Skeletal muscle tissue (tissue), 4 donors: ENCODE results near the gene USP17L24. TPM values are rescaled to one million over a fixed set of nuclear protein-coding genes. Genes with fewer than 3 reads are reported as not detected.
"Not testable (repeated sequence)": the region's sequence is repeated elsewhere in the genome, so short reads cannot be mapped to it uniquely, and the experiment has no call there.

Source experiments
- H3K27ac ChIP-seq: one replicate; pipeline ENCODE4 v1.7.0; 2013; ENCODE audit warnings: mild to moderate bottlenecking, low read depth, low read length, inconsistent platforms
- H3K27me3 ChIP-seq, 3 donors: one replicate each; pipeline ENCODE4 v1.7.0; 2013; ENCODE audit warnings: low read length in 3 of 3; ENCODE audit not compliant: control insufficient read depth in 3 of 3, insufficient read depth in 3 of 3
- H3K36me3 ChIP-seq, 3 donors: one replicate each; pipeline ENCODE4 v1.7.0; 2013; ENCODE audit warnings: low read length in 3 of 3; ENCODE audit not compliant: control insufficient read depth in 3 of 3, insufficient read depth in 3 of 3
- H3K4me1 ChIP-seq, 3 donors: one replicate each; pipeline ENCODE4 v1.7.0; 2013; ENCODE audit warnings: low read length in 3 of 3, mild to moderate bottlenecking in 3 of 3; ENCODE audit not compliant: control insufficient read depth in 3 of 3, insufficient read depth in 3 of 3
- H3K4me3 ChIP-seq, 3 donors: one replicate each; pipeline ENCODE4 v1.7.0; 2013; ENCODE audit warnings: low read length in 3 of 3
- H3K9ac ChIP-seq, 3 donors: one replicate each; pipeline ENCODE4 v1.7.0; 2013; ENCODE audit warnings: low read length in 3 of 3, mild to moderate bottlenecking in 3 of 3, moderate library complexity in 2 of 3, low read depth in 1 of 3
- H3K9me3 ChIP-seq, 3 donors: one replicate each; pipeline ENCODE4 v1.7.0; 2013; ENCODE audit warnings: low read length in 3 of 3; ENCODE audit not compliant: control insufficient read depth in 3 of 3
- total RNA-seq: library from RNA; depleted of rRNA; stranded (reverse); fragments of >200 nt; gene quantifications from one replicate; pipeline ENCODE4 v1.2.3, GENCODE V29; 2014
- donor health status: Osteomylitis.

Gene USP17L24
- not detected for total RNA-seq

- not testable (repeated sequence) for H3K9me3 ChIP-seq, H3K36me3 ChIP-seq, H3K27ac ChIP-seq, H3K4me1 ChIP-seq, H3K27me3 ChIP-seq, H3K9ac ChIP-seq, H3K4me3 ChIP-seq
Observed at GRCh38 chr4:9324865-9325264, at the start of gene USP17L24. TSS of gene USP17L24 (plus strand) at chr4:9325165. CDS start at chr4:9325165, 0 bp downstream.

- H3K36me3 ChIP-seq, H3K9ac ChIP-seq, H3K27me3 ChIP-seq, H3K4me1 ChIP-seq, H3K27ac ChIP-seq, H3K9me3 ChIP-seq, H3K4me3 ChIP-seq: not testable (repeated sequence)
Observed at GRCh38 chr4:9324191-9324590, 774 bp upstream of the USP17L24 start.

- not testable (repeated sequence) for H3K4me3 ChIP-seq, H3K4me1 ChIP-seq, H3K27me3 ChIP-seq, H3K36me3 ChIP-seq, H3K9me3 ChIP-seq, H3K9ac ChIP-seq, H3K27ac ChIP-seq
Observed at GRCh38 chr4:9329611-9330010, 4.6 kb downstream of the USP17L24 start, which contains the start of gene USP17L25. TSS of gene USP17L25 (plus strand) at chr4:9329911. CDS start at chr4:9329911, 0 bp downstream.

- H3K27me3 ChIP-seq, H3K9ac ChIP-seq, H3K9me3 ChIP-seq, H3K27ac ChIP-seq, H3K4me3 ChIP-seq, H3K4me1 ChIP-seq, H3K36me3 ChIP-seq: not testable (repeated sequence)
Observed at GRCh38 chr4:9334358-9334757, 9.4 kb downstream of the USP17L24 start, which contains the start of gene USP17L26. TSS of gene USP17L26 (plus strand) at chr4:9334658. CDS start at chr4:9334658, 0 bp downstream.

- H3K36me3 ChIP-seq, H3K27me3 ChIP-seq, H3K4me3 ChIP-seq, H3K4me1 ChIP-seq, H3K27ac ChIP-seq, H3K9me3 ChIP-seq, H3K9ac ChIP-seq: not testable (repeated sequence)
Observed at GRCh38 chr4:9339103-9339502, 14.1 kb downstream of the USP17L24 start, which contains the start of gene USP17L5. TSS of gene USP17L5 (plus strand) at chr4:9339403. CDS start at chr4:9339403, 0 bp downstream.

GRCh38 chr4:9343848-9344247 lies 18.9 kb downstream of the USP17L24 start, which contains the start of gene USP17L27:
TSS of gene USP17L27 (plus strand) at chr4:9344148. CDS start at chr4:9344148, 0 bp downstream.
- not testable (repeated sequence) for H3K9ac ChIP-seq, H3K27me3 ChIP-seq, H3K9me3 ChIP-seq, H3K36me3 ChIP-seq, H3K27ac ChIP-seq, H3K4me1 ChIP-seq, H3K4me3 ChIP-seq

- not testable (repeated sequence) for H3K27ac ChIP-seq
Observed at GRCh38 chr4:9348593-9348992, 23.6 kb downstream of the USP17L24 start, which contains the start of gene USP17L28. TSS of gene USP17L28 (plus strand) at chr4:9348893. CDS start at chr4:9348893, 0 bp downstream.

GRCh38 chr4:9350866-9351265 lies 25.9 kb downstream of the USP17L24 start:
- H3K27me3 ChIP-seq, H3K27ac ChIP-seq, H3K9me3 ChIP-seq, H3K4me3 ChIP-seq, H3K36me3 ChIP-seq, H3K9ac ChIP-seq, H3K4me1 ChIP-seq: not testable (repeated sequence)

More at GRCh38 chr4:9348593-9348992, 23.6 kb downstream of the USP17L24 start, which contains the start of gene USP17L28:
- not testable (repeated sequence) for H3K4me1 ChIP-seq, H3K9me3 ChIP-seq, H3K4me3 ChIP-seq, H3K36me3 ChIP-seq, H3K27me3 ChIP-seq, H3K9ac ChIP-seq

GRCh38 chr4:9353338-9353737 lies 28.4 kb downstream of the USP17L24 start, which contains the start of gene USP17L29:
TSS of gene USP17L29 (plus strand) at chr4:9353638. CDS start at chr4:9353638, 0 bp downstream.
- not testable (repeated sequence) for H3K27me3 ChIP-seq, H3K4me1 ChIP-seq, H3K36me3 ChIP-seq, H3K27ac ChIP-seq, H3K4me3 ChIP-seq, H3K9me3 ChIP-seq, H3K9ac ChIP-seq

GRCh38 chr4:9362829-9363228 lies 37.9 kb downstream of the USP17L24 start, which contains the start of gene USP17L30:
TSS of gene USP17L30 (plus strand) at chr4:9363129. CDS start at chr4:9363129, 0 bp downstream.
- H3K27me3 ChIP-seq, H3K27ac ChIP-seq, H3K36me3 ChIP-seq, H3K9me3 ChIP-seq, H3K9ac ChIP-seq, H3K4me3 ChIP-seq, H3K4me1 ChIP-seq: not testable (repeated sequence)
